Measurements from ENCODE around the gene EML1.

The EML1 gene

GRCh38 chr14:99964979-99965378, 171.8 kb downstream of the EML1 start:
- H3K4me3 ChIP-seq (ENCODE audit: low read length): no peak overlapping the region
- no peaks in the 10 kb centered on the region; the same call in 1 of the 2 replicates for H3K4me1 ChIP-seq (ENCODE audit: control insufficient read depth, insufficient read depth, low read length)
- no CpG with 5 or more reads among the region's 9 CpGs for WGBS (ENCODE audit: insufficient coverage, insufficient read length)
- no peaks in the 10 kb centered on the region for H3K36me3 ChIP-seq (ENCODE audit: control insufficient read depth, insufficient read depth, low read length)
- no peak overlapping the region for H3K27ac ChIP-seq (ENCODE audit: low read length)
- H3K9me3 ChIP-seq (ENCODE audit: control insufficient read depth, insufficient read depth, low read length): no peaks in the 10 kb centered on the region
- DNase-seq (ENCODE audit: low read depth, low spot score): no peak
- H3K27me3 ChIP-seq (ENCODE audit: control insufficient read depth, insufficient read depth, low read length): peaks cover 4% of the 10 kb centered on the region; the same call in 1 of the 2 replicates

GRCh38 chr14:99966037-99966835, 173.0 kb downstream of the EML1 start:
- Histone ChIP-seq H3K27ac (ENCODE audit: low read length) (no peak overlapping the region), H3K9me3 (ENCODE audit: control insufficient read depth, insufficient read depth, low read length) (no peaks in the 10 kb centered on the region), H3K36me3 (ENCODE audit: control insufficient read depth, insufficient read depth, low read length) (no peaks in the 10 kb centered on the region), H3K27me3 (ENCODE audit: control insufficient read depth, insufficient read depth, low read length) (peaks cover 9% of the 10 kb centered on the region; the same call in 1 of the 2 replicates), H3K4me3 (ENCODE audit: low read length) (no peak overlapping the region), H3K4me1 (ENCODE audit: control insufficient read depth, insufficient read depth, low read length) (no peaks in the 10 kb centered on the region; the same call in 1 of the 2 replicates)
- WGBS (ENCODE audit: insufficient coverage, insufficient read length): no CpG with 5 or more reads among the region's 23 CpGs
- no peak for DNase-seq (ENCODE audit: low read depth, low spot score)

- Histone ChIP-seq H3K36me3 (ENCODE audit: control insufficient read depth, insufficient read depth, low read length) (no peaks in the 10 kb centered on the region), H3K27me3 (ENCODE audit: control insufficient read depth, insufficient read depth, low read length) (peaks cover 9% of the 10 kb centered on the region; the same call in 1 of the 2 replicates), H3K9me3 (ENCODE audit: control insufficient read depth, insufficient read depth, low read length) (no peaks in the 10 kb centered on the region), H3K27ac (ENCODE audit: low read length) (no peak overlapping the region), H3K4me1 (ENCODE audit: control insufficient read depth, insufficient read depth, low read length) (no peaks in the 10 kb centered on the region; the same call in 1 of the 2 replicates), H3K4me3 (ENCODE audit: low read length) (no peak overlapping the region)
- no CpG with 5 or more reads among the region's 12 CpGs for WGBS (ENCODE audit: insufficient coverage, insufficient read length)
- DNase-seq (ENCODE audit: low read depth, low spot score): no peak
Measured at GRCh38 chr14:99966912-99967311, 173.7 kb downstream of the EML1 start.

- no peak overlapping the region for H3K4me3 ChIP-seq (ENCODE audit: low read length)
- H3K27ac ChIP-seq (ENCODE audit: low read length): no peak overlapping the region
- no peaks in the 10 kb centered on the region for H3K36me3 ChIP-seq (ENCODE audit: control insufficient read depth, insufficient read depth, low read length)
- H3K27me3 ChIP-seq (ENCODE audit: control insufficient read depth, insufficient read depth, low read length): peaks cover 9% of the 10 kb centered on the region; the same call in 1 of the 2 replicates
- no peaks in the 10 kb centered on the region; the same call in 1 of the 2 replicates for H3K4me1 ChIP-seq (ENCODE audit: control insufficient read depth, insufficient read depth, low read length)
- no peak for DNase-seq (ENCODE audit: low read depth, low spot score)
- no peaks in the 10 kb centered on the region for H3K9me3 ChIP-seq (ENCODE audit: control insufficient read depth, insufficient read depth, low read length)
- WGBS (ENCODE audit: insufficient coverage, insufficient read length): no CpG with 5 or more reads among the region's 11 CpGs
Measured at GRCh38 chr14:99968191-99968920, 175.1 kb downstream of the EML1 start.

- H3K4me1 ChIP-seq (ENCODE audit: control insufficient read depth, insufficient read depth, low read length): no peaks in the 10 kb centered on the region; the same call in 1 of the 2 replicates
- H3K4me3 ChIP-seq (ENCODE audit: low read length): no peak overlapping the region
- DNase-seq (ENCODE audit: low read depth, low spot score): no peak
- no peaks in the 10 kb centered on the region for H3K9me3 ChIP-seq (ENCODE audit: control insufficient read depth, insufficient read depth, low read length)
- H3K27me3 ChIP-seq (ENCODE audit: control insufficient read depth, insufficient read depth, low read length): peaks cover 9% of the 10 kb centered on the region; the same call in 1 of the 2 replicates
- no CpG with 5 or more reads among the region's 5 CpGs for WGBS (ENCODE audit: insufficient coverage, insufficient read length)
- no peaks in the 10 kb centered on the region for H3K36me3 ChIP-seq (ENCODE audit: control insufficient read depth, insufficient read depth, low read length)
- H3K27ac ChIP-seq (ENCODE audit: low read length): no peak overlapping the region
Measured at GRCh38 chr14:99968941-99969340, 175.7 kb downstream of the EML1 start.

GRCh38 chr14:99969673-99970322, 176.6 kb downstream of the EML1 start:
- H3K36me3 ChIP-seq (ENCODE audit: control insufficient read depth, insufficient read depth, low read length): no peaks in the 10 kb centered on the region
- WGBS (ENCODE audit: insufficient coverage, insufficient read length): no CpG with 5 or more reads among the region's 6 CpGs
- no peaks in the 10 kb centered on the region; the same call in 1 of the 2 replicates for H3K4me1 ChIP-seq (ENCODE audit: control insufficient read depth, insufficient read depth, low read length)
- H3K9me3 ChIP-seq (ENCODE audit: control insufficient read depth, insufficient read depth, low read length): no peaks in the 10 kb centered on the region
- H3K27ac ChIP-seq (ENCODE audit: low read length): no peak overlapping the region
- no peak overlapping the region for H3K4me3 ChIP-seq (ENCODE audit: low read length)
- H3K27me3 ChIP-seq (ENCODE audit: control insufficient read depth, insufficient read depth, low read length): peaks cover 9% of the 10 kb centered on the region; the same call in 1 of the 2 replicates
- DNase-seq (ENCODE audit: low read depth, low spot score): no peak

GRCh38 chr14:99971087-99971940, 178.1 kb downstream of the EML1 start:
- Histone ChIP-seq H3K27ac (ENCODE audit: low read length) (no peak overlapping the region), H3K27me3 (ENCODE audit: control insufficient read depth, insufficient read depth, low read length) (peaks cover 9% of the 10 kb centered on the region; the same call in 1 of the 2 replicates), H3K4me3 (ENCODE audit: low read length) (peak overlapping the region; percentile 85; the same call in 1 of the 2 replicates), H3K9me3 (ENCODE audit: control insufficient read depth, insufficient read depth, low read length) (no peaks in the 10 kb centered on the region), H3K36me3 (ENCODE audit: control insufficient read depth, insufficient read depth, low read length) (no peaks in the 10 kb centered on the region), H3K4me1 (ENCODE audit: control insufficient read depth, insufficient read depth, low read length) (no peaks in the 10 kb centered on the region; the same call in 1 of the 2 replicates)
- no peak for DNase-seq (ENCODE audit: low read depth, low spot score)
- no CpG with 5 or more reads among the region's 117 CpGs for WGBS (ENCODE audit: insufficient coverage, insufficient read length)

- no peak overlapping the region for H3K27ac ChIP-seq (ENCODE audit: low read length)
- peak overlapping the region; percentile 85 for H3K4me3 ChIP-seq (ENCODE audit: low read length)
- no peaks in the 10 kb centered on the region for H3K9me3 ChIP-seq (ENCODE audit: control insufficient read depth, insufficient read depth, low read length)
- H3K36me3 ChIP-seq (ENCODE audit: control insufficient read depth, insufficient read depth, low read length): no peaks in the 10 kb centered on the region
- DNase-seq (ENCODE audit: low read depth, low spot score): no peak
- H3K4me1 ChIP-seq (ENCODE audit: control insufficient read depth, insufficient read depth, low read length): no peaks in the 10 kb centered on the region; the same call in 1 of the 2 replicates
- WGBS (ENCODE audit: insufficient coverage, insufficient read length): no CpG with 5 or more reads among the region's 79 CpGs
- H3K27me3 ChIP-seq (ENCODE audit: control insufficient read depth, insufficient read depth, low read length): peaks cover 9% of the 10 kb centered on the region; the same call in 1 of the 2 replicates
Measured at GRCh38 chr14:99971941-99972747, 178.9 kb downstream of the EML1 start.
